ENCODE data around the gene PGLYRP2. TPM values are rescaled to one million over a fixed set of nuclear protein-coding genes. Genes with fewer than 3 reads are reported as not detected.
A peak's percentile ranks its signal among the peaks of the same experiment; 100 is the strongest.

The PGLYRP2 gene
- total RNA-seq, 1 experiment from 2014 or later: not detected

- no peak for DNase-seq (ENCODE audit: low read depth)
Measured at GRCh38 chr19:15455996-15456395, 23.3 kb downstream of the PGLYRP2 start.

GRCh38 chr19:15453906-15454860, 25.1 kb downstream of the PGLYRP2 start:
- DNase-seq (ENCODE audit: low read depth): no peak

GRCh38 chr19:15453091-15453578, 26.2 kb downstream of the PGLYRP2 start:
- no peak for DNase-seq (ENCODE audit: low read depth)

- DNase-seq (ENCODE audit: low read depth): peak; percentile 84
Measured at GRCh38 chr19:15452111-15453047, 26.9 kb downstream of the PGLYRP2 start.

- DNase-seq (ENCODE audit: low read depth): no peak
Measured at GRCh38 chr19:15450528-15450890, 28.8 kb downstream of the PGLYRP2 start.

GRCh38 chr19:15449620-15450527, 29.4 kb downstream of the PGLYRP2 start, which contains the start of gene WIZ:
Gene WIZ, minus strand, starts transcription at chr19:15449956. Its CDS starts 1,649 bp downstream, at chr19:15448307.
- DNase-seq (ENCODE audit: low read depth): peak; percentile 81

- DNase-seq (ENCODE audit: low read depth): peak; percentile 49
Measured at GRCh38 chr19:15448778-15449619, 30.3 kb downstream of the PGLYRP2 start.

GRCh38 chr19:15448044-15448777, 31.1 kb downstream of the PGLYRP2 start:
- no peak for DNase-seq (ENCODE audit: low read depth)

GRCh38 chr19:15447057-15447456, 32.2 kb downstream of the PGLYRP2 start:
- DNase-seq (ENCODE audit: low read depth): no peak

- no peak for DNase-seq (ENCODE audit: low read depth)
Measured at GRCh38 chr19:15445807-15446376, 33.4 kb downstream of the PGLYRP2 start.

GRCh38 chr19:15445227-15445605, 34.1 kb downstream of the PGLYRP2 start:
- no peak for DNase-seq (ENCODE audit: low read depth)

GRCh38 chr19:15444505-15445226, 34.6 kb downstream of the PGLYRP2 start:
- DNase-seq (ENCODE audit: low read depth): no peak

- DNase-seq (ENCODE audit: low read depth): no peak
Measured at GRCh38 chr19:15443838-15444237, 35.5 kb downstream of the PGLYRP2 start.

GRCh38 chr19:15443325-15443724, 36.0 kb downstream of the PGLYRP2 start:
- no peak for DNase-seq (ENCODE audit: low read depth)

GRCh38 chr19:15442142-15442920, 37.0 kb downstream of the PGLYRP2 start:
- DNase-seq (ENCODE audit: low read depth): no peak

- no peak for DNase-seq (ENCODE audit: low read depth)
Measured at GRCh38 chr19:15441317-15441716, 38.0 kb downstream of the PGLYRP2 start.

GRCh38 chr19:15439821-15440641, 39.3 kb downstream of the PGLYRP2 start:
- no peak for DNase-seq (ENCODE audit: low read depth)
